ENCODE data around the gene BTBD7. TPM values are rescaled to one million over a fixed set of nuclear protein-coding genes. Genes with fewer than 3 reads are reported as not detected.

BTBD7 gene
- total and polyA plus RNA-seq, 9 of the 15 experiments (the other 6 are each of a cell fraction or from before 2014, with no cell fraction given), result 2.5 to 12.9 (median 6.2) TPM

DNA sequence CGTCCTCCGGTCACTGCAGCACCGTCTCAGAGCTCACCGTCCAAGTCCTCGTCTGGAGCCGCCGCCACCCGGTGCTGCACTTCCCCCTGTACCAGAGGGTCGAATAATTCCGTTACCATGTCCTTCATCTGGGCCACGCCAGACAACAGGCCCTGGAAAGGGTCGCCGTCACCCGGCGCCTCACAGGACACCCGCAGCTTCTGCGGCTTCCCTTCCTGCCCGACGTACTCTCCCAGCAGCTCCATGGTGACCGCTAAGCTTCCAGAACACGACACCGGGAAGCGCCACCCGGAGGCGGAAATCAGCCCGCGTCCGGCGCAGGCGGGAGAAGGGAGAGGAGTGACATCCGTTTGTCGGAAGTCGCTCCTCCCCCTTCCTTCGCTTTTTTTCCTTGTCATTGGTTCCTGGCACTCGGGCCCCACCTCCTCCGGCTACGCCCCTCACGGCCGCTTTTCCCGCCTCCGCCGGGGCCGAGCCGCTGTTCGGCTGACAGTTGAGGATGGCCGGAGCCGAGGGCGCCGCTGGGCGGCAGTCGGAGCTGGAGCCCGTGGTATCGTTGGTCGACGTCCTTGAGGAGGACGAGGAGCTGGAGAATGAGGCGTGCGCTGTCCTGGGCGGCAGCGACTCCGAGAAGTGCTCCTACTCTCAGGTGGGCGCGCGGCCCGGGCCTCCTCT, 125.9 kb downstream of the BTBD7 start, which contains the start of the genes GON7 and UBR7 (continued):
- TF ChIP-seq, protein P1, sequence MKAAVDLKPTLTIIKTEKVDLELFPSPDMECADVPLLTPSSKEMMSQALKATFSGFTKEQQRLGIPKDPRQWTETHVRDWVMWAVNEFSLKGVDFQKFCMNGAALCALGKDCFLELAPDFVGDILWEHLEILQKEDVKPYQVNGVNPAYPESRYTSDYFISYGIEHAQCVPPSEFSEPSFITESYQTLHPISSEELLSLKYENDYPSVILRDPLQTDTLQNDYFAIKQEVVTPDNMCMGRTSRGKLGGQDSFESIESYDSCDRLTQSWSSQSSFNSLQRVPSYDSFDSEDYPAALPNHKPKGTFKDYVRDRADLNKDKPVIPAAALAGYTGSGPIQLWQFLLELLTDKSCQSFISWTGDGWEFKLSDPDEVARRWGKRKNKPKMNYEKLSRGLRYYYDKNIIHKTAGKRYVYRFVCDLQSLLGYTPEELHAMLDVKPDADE (conservative IDR thresholded peaks at IDR 0.05; ENCODE audit: control insufficient read depth, low read depth, low read length), result peak; percentile 65; the same call in 1 of the 2 replicates
- TF ChIP-seq NR2F6 (CRISPR knock-in tag; IDR thresholded peaks at IDR 0.05) (no peak), KDM4B (IDR thresholded peaks at IDR 0.05; ENCODE audit: borderline replicate concordance in 2 of 2, low read depth in 1 of 2) (peak in 1 of 2 experiments; percentile 57; a peak in 1 of 4 replicates), FOXA1 (IDR thresholded peaks at IDR 0.05; ENCODE audit: borderline replicate concordance) (no peak), RBM39 (optimal IDR thresholded peaks at IDR 0.05; ENCODE audit: low read depth, low read length) (no peak), ZKSCAN8 (CRISPR knock-in tag; IDR thresholded peaks at IDR 0.05) (no peak), ZNF143 (CRISPR knock-in tag; IDR thresholded peaks at IDR 0.05) (no peak), CBX5 (IDR thresholded peaks at IDR 0.05; ENCODE audit: borderline replicate concordance, low read depth) (no peak), ETV1 (tag; conservative IDR thresholded peaks at IDR 0.05; ENCODE audit: low read depth) (peak; percentile 66), ZNF134 (CRISPR knock-in tag; conservative IDR thresholded peaks at IDR 0.05) (no peak)
- TF ChIP-seq, protein P2, sequence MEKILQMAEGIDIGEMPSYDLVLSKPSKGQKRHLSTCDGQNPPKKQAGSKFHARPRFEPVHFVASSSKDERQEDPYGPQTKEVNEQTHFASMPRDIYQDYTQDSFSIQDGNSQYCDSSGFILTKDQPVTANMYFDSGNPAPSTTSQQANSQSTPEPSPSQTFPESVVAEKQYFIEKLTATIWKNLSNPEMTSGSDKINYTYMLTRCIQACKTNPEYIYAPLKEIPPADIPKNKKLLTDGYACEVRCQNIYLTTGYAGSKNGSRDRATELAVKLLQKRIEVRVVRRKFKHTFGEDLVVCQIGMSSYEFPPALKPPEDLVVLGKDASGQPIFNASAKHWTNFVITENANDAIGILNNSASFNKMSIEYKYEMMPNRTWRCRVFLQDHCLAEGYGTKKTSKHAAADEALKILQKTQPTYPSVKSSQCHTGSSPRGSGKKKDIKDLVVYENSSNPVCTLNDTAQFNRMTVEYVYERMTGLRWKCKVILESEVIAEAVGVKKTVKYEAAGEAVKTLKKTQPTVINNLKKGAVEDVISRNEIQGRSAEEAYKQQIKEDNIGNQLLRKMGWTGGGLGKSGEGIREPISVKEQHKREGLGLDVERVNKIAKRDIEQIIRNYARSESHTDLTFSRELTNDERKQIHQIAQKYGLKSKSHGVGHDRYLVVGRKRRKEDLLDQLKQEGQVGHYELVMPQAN (IDR thresholded peaks at IDR 0.05; ENCODE audit: borderline replicate concordance), result peak; percentile 65
- TF ChIP-seq, protein P3, sequence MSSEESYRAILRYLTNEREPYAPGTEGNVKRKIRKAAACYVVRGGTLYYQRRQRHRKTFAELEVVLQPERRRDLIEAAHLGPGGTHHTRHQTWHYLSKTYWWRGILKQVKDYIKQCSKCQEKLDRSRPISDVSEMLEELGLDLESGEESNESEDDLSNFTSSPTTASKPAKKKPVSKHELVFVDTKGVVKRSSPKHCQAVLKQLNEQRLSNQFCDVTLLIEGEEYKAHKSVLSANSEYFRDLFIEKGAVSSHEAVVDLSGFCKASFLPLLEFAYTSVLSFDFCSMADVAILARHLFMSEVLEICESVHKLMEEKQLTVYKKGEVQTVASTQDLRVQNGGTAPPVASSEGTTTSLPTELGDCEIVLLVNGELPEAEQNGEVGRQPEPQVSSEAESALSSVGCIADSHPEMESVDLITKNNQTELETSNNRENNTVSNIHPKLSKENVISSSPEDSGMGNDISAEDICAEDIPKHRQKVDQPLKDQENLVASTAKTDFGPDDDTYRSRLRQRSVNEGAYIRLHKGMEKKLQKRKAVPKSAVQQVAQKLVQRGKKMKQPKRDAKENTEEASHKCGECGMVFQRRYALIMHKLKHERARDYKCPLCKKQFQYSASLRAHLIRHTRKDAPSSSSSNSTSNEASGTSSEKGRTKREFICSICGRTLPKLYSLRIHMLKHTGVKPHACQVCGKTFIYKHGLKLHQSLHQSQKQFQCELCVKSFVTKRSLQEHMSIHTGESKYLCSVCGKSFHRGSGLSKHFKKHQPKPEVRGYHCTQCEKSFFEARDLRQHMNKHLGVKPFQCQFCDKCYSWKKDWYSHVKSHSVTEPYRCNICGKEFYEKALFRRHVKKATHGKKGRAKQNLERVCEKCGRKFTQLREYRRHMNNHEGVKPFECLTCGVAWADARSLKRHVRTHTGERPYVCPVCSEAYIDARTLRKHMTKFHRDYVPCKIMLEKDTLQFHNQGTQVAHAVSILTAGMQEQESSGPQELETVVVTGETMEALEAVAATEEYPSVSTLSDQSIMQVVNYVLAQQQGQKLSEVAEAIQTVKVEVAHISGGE (CRISPR knock-in tag; IDR thresholded peaks at IDR 0.05), result peak; percentile 44 to 89 (median 47); a peak in 3 of 6 replicates
- TF ChIP-seq, protein P4, sequence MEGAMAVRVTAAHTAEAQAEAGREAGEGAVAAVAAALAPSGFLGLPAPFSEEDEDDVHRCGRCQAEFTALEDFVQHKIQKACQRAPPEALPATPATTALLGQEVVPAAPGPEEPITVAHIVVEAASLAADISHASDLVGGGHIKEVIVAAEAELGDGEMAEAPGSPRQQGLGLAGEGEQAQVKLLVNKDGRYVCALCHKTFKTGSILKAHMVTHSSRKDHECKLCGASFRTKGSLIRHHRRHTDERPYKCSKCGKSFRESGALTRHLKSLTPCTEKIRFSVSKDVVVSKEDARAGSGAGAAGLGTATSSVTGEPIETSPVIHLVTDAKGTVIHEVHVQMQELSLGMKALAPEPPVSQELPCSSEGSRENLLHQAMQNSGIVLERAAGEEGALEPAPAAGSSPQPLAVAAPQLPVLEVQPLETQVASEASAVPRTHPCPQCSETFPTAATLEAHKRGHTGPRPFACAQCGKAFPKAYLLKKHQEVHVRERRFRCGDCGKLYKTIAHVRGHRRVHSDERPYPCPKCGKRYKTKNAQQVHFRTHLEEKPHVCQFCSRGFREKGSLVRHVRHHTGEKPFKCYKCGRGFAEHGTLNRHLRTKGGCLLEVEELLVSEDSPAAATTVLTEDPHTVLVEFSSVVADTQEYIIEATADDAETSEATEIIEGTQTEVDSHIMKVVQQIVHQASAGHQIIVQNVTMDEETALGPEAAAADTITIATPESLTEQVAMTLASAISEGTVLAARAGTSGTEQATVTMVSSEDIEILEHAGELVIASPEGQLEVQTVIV (CRISPR knock-in tag; IDR thresholded peaks at IDR 0.05; ENCODE audit: borderline replicate concordance), result no peak
- TF ChIP-seq, protein P5, sequence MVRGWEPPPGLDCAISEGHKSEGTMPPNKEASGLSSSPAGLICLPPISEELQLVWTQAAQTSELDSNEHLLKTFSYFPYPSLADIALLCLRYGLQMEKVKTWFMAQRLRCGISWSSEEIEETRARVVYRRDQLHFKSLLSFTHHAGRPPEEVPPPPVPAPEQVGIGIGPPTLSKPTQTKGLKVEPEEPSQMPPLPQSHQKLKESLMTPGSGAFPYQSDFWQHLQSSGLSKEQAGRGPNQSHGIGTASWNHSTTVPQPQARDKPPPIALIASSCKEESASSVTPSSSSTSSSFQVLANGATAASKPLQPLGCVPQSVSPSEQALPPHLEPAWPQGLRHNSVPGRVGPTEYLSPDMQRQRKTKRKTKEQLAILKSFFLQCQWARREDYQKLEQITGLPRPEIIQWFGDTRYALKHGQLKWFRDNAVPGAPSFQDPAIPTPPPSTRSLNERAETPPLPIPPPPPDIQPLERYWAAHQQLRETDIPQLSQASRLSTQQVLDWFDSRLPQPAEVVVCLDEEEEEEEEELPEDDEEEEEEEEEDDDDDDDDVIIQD (CRISPR knock-in tag; IDR thresholded peaks at IDR 0.05), result no peak

Data from K562 (cell line).